Activated B cell treated with CpG ODN at 0.5 μM for 24 hours (primary cell): Measurements from ENCODE around the gene C17orf67. TPM values are rescaled to one million over a fixed set of nuclear protein-coding genes. Genes with fewer than 3 reads are reported as not detected.

Experiments
- ATAC-seq: fragments of 200-7000 bp; cut with Tn5 transposase; one replicate; pipeline ENCODE4 v1.10.0; 2021; ENCODE audit warnings: low read depth, mild to moderate bottlenecking, moderate library complexity
- CTCF ChIA-PET: fragments of 350-600 bp; sonication (Branson Sonifier 250); formaldehyde crosslinking; loops from one replicate; lab custom pipeline; 2021; ENCODE audit warnings: antibody characterized with exemption; lab: Charles Lee
- POLR2A ChIA-PET: fragments of 350-600 bp; sonication (Branson Sonifier 250); formaldehyde crosslinking; loops from one replicate; lab custom pipeline; 2021; ENCODE audit warnings: antibody characterized with exemption; lab: Charles Lee
- DNase-seq: peaks from one replicate; pipeline ENCODE4 v3.0.0; 2022
- H3K27ac Mint-ChIP-seq: one replicate; pipeline ENCODE4 v1.8.0; 2020; ENCODE audit warnings: mixed read lengths
- H3K27me3 Mint-ChIP-seq: one replicate; pipeline ENCODE4 v1.8.0; 2021; ENCODE audit warnings: mixed read lengths
- H3K36me3 Mint-ChIP-seq: one replicate; pipeline ENCODE4 v1.8.0; 2021; ENCODE audit warnings: low read depth, mixed read lengths
- H3K4me1 Mint-ChIP-seq: one replicate; pipeline ENCODE4 v1.8.0; 2021; ENCODE audit warnings: mixed read lengths
- H3K4me3 Mint-ChIP-seq: one replicate; pipeline ENCODE4 v1.8.0; 2020; ENCODE audit warnings: mild to moderate bottlenecking, mixed read lengths
- H3K9me3 Mint-ChIP-seq: one replicate; pipeline ENCODE4 v1.8.0; 2020; ENCODE audit warnings: mixed read lengths
- CTCF ChIP-seq: fragments of 200-600 bp; IDR thresholded peaks from one replicate; pipeline ENCODE4 v1.8.0; 2022; ENCODE audit warnings: antibody characterized with exemption, mild to moderate bottlenecking
- intact Hi-C: fragments of 100-400 bp; cut with micrococcal nuclease; formaldehyde crosslinking; loops from one replicate; pipeline ENCODE4 v1.15.1; 2024
- total RNA-seq: library from RNA; stranded (reverse); gene quantifications from 2 replicates; pipeline ENCODE4 v1.2.3, GENCODE V29; 2022

The C17orf67 gene
- total RNA-seq, 1 donor from 2014 or later = 4.0 TPM

- Mint-ChIP-seq H3K9me3 (no peaks in the 10 kb centered on the region), H3K36me3 (peaks cover 7% of the 10 kb centered on the region), H3K4me3 (no peak overlapping the region), H3K4me1 (no peaks in the 10 kb centered on the region), H3K27ac (no peak overlapping the region), H3K27me3 (no peaks in the 10 kb centered on the region)
- CTCF ChIA-PET = interaction anchor here (1.2 kb wide), 1 partner anchor 28 kb away, joined by 3 read pairs; no protein-coding TSS in a partner anchor
- intact Hi-C loops = no loop called here
- TF ChIP-seq CTCF = no peak
- POLR2A ChIA-PET = no interaction called here
- DNase-seq (no peak), ATAC-seq (no peak)
Measured at GRCh38 chr17:56807723-56808122, 26.0 kb downstream of the C17orf67 start.

- ATAC-seq = no peak
- no peaks in the 10 kb centered on the region for H3K27me3 Mint-ChIP-seq
- POLR2A ChIA-PET = no interaction called here
- no peak overlapping the region for H3K4me3 Mint-ChIP-seq
- DNase-seq = no peak
- no peak for TF ChIP-seq CTCF
- intact Hi-C loops = no loop called here
- CTCF ChIA-PET = no interaction called here
- no peak overlapping the region for H3K27ac Mint-ChIP-seq
- H3K9me3 Mint-ChIP-seq = no peaks in the 10 kb centered on the region
- no peaks in the 10 kb centered on the region for H3K4me1 Mint-ChIP-seq
- peaks cover 7% of the 10 kb centered on the region for H3K36me3 Mint-ChIP-seq
Measured at GRCh38 chr17:56806949-56807348, 26.8 kb downstream of the C17orf67 start.

GRCh38 chr17:56804454-56804853 is 29.3 kb downstream of the C17orf67 start:
- POLR2A ChIA-PET = no interaction called here
- ATAC-seq (no peak), DNase-seq (no peak)
- H3K4me3 Mint-ChIP-seq = no peak overlapping the region
- TF ChIP-seq CTCF = no peak
- no peaks in the 10 kb centered on the region for H3K9me3 Mint-ChIP-seq
- CTCF ChIA-PET = no interaction called here
- peaks cover 7% of the 10 kb centered on the region for H3K36me3 Mint-ChIP-seq
- no peaks in the 10 kb centered on the region for H3K4me1 Mint-ChIP-seq
- intact Hi-C loops = no loop called here
- no peaks in the 10 kb centered on the region for H3K27me3 Mint-ChIP-seq
- no peak overlapping the region for H3K27ac Mint-ChIP-seq

- CTCF ChIA-PET = interaction anchor here (1.2 kb wide), 1 partner anchor 22 kb away, joined by 5 read pairs; no protein-coding TSS in a partner anchor
- H3K36me3 Mint-ChIP-seq = peaks cover 7% of the 10 kb centered on the region
- no peak overlapping the region for H3K4me3 Mint-ChIP-seq
- ATAC-seq = no peak
- no peak for DNase-seq
- intact Hi-C loops = no loop called here
- POLR2A ChIA-PET = no interaction called here
- no peaks in the 10 kb centered on the region for H3K27me3 Mint-ChIP-seq
- TF ChIP-seq CTCF = no peak
- H3K9me3 Mint-ChIP-seq = no peaks in the 10 kb centered on the region
- no peak overlapping the region for H3K27ac Mint-ChIP-seq
- H3K4me1 Mint-ChIP-seq = no peaks in the 10 kb centered on the region
Measured at GRCh38 chr17:56803071-56803470, 30.6 kb downstream of the C17orf67 start.

- ChIA-PET CTCF (interaction anchor here (1.2 to 1.5 kb wide), 2 partner anchors 18 to 21 kb away, joined by 4 to 5 read pairs; no protein-coding TSS in a partner anchor), POLR2A (no interaction called here)
- H3K27ac Mint-ChIP-seq = no peak overlapping the region
- DNase-seq (no peak), ATAC-seq (no peak)
- no peak for TF ChIP-seq CTCF
- no peaks in the 10 kb centered on the region for H3K9me3 Mint-ChIP-seq
- intact Hi-C loops = no loop called here
- H3K36me3 Mint-ChIP-seq = no peaks in the 10 kb centered on the region
- H3K4me3 Mint-ChIP-seq = no peak overlapping the region
- H3K27me3 Mint-ChIP-seq = no peaks in the 10 kb centered on the region
- H3K4me1 Mint-ChIP-seq = no peaks in the 10 kb centered on the region
Measured at GRCh38 chr17:56801459-56802178, 32.1 kb downstream of the C17orf67 start.
